PC-3 (cell line): ENCODE results near the gene MRRF.

Source experiments
- CTCF ChIP-seq: fragments of 300-600 bp; sonication (generic); conservative IDR thresholded peaks from 2 replicates; pipeline ENCODE4 v1.5.1; 2017; ENCODE audit warnings: antibody characterized with exemption, low read depth, mild to moderate bottlenecking, low read length
- EZH2 ChIP-seq: fragments of 300-600 bp; sonication (generic); IDR thresholded peaks from one replicate; pipeline ENCODE4 v1.6.1; 2017; ENCODE audit warnings: antibody characterized with exemption, mild to moderate bottlenecking, low read length; ENCODE audit not compliant: unreplicated experiment
- EZH2phosphoT487 ChIP-seq: fragments of 300-600 bp; sonication (generic); IDR thresholded peaks from 2 replicates; pipeline ENCODE4 v1.6.1; 2018; ENCODE audit warnings: mild to moderate bottlenecking, antibody characterized with exemption, low read length, borderline replicate concordance

GRCh38 chr9:122264360-122265148 lies at the start of gene MRRF, which contains the start of gene RBM18:
- TF ChIP-seq CTCF, result no peak
- TF ChIP-seq EZH2, result no peak
- no peak for TF ChIP-seq EZH2phosphoT487
